Stimulated activated CD8-positive, alpha-beta memory T cell treated with anti-CD3 and anti-CD28 coated beads, Interleukin-12 subunit alpha, Interleukin-12 subunit beta, amount 100 ng/mL, for 24 hours (primary cell): Measurements from ENCODE around the gene AGRP.

Experiments used
- DNase-seq: peaks from one replicate; pipeline ENCODE4 v3.0.0-alpha.2; 2020; ENCODE audit errors: extremely low read depth

The AGRP gene

GRCh38 chr16:67463691-67464090 is 19.7 kb downstream of the AGRP start:
- DNase-seq = no peak

GRCh38 chr16:67463059-67463458 is 20.3 kb downstream of the AGRP start:
- no peak for DNase-seq

- DNase-seq = no peak
Observed at GRCh38 chr16:67462279-67462655, 21.1 kb downstream of the AGRP start.

- no peak for DNase-seq
Observed at GRCh38 chr16:67461600-67462278, 21.6 kb downstream of the AGRP start.

GRCh38 chr16:67460961-67461360 is 22.4 kb downstream of the AGRP start:
- DNase-seq = no peak

- DNase-seq = no peak
Observed at GRCh38 chr16:67460168-67460567, 23.2 kb downstream of the AGRP start.

GRCh38 chr16:67459861-67460150 is 23.5 kb downstream of the AGRP start:
- no peak for DNase-seq

- DNase-seq = no peak
Observed at GRCh38 chr16:67459066-67459860, 24.1 kb downstream of the AGRP start.

- no peak for DNase-seq
Observed at GRCh38 chr16:67458121-67458641, 25.2 kb downstream of the AGRP start.

- no peak for DNase-seq
Observed at GRCh38 chr16:67457611-67458010, 25.7 kb downstream of the AGRP start.

- no peak for DNase-seq
Observed at GRCh38 chr16:67456391-67457081, 26.8 kb downstream of the AGRP start.

GRCh38 chr16:67454852-67455251 is 28.5 kb downstream of the AGRP start:
- DNase-seq = no peak

GRCh38 chr16:67454104-67454503 is 29.2 kb downstream of the AGRP start:
- no peak for DNase-seq

GRCh38 chr16:67451704-67452435 is 31.5 kb downstream of the AGRP start:
- DNase-seq = no peak

- no peak for DNase-seq
Observed at GRCh38 chr16:67451061-67451703, 32.2 kb downstream of the AGRP start.

- DNase-seq = no peak
Observed at GRCh38 chr16:67449739-67450138, 33.6 kb downstream of the AGRP start.

GRCh38 chr16:67449336-67449735 is 34.0 kb downstream of the AGRP start:
- no peak for DNase-seq

- DNase-seq = no peak
Observed at GRCh38 chr16:67448580-67448979, 34.8 kb downstream of the AGRP start.

- no peak for DNase-seq
Observed at GRCh38 chr16:67447508-67448076, 35.8 kb downstream of the AGRP start.

GRCh38 chr16:67446968-67447507 is 36.3 kb downstream of the AGRP start:
- DNase-seq = no peak
